Fibroblast of lung (primary cell): Measurements from ENCODE around the gene MAP3K7CL. TPM values are rescaled to one million over a fixed set of nuclear protein-coding genes. Genes with fewer than 3 reads are reported as not detected.
A peak's percentile ranks its signal among the peaks of the same experiment; 100 is the strongest.

Experiments used
- DNase-seq, 2 donors: peaks; one replicate each; pipeline versions ENCODE4 v3.0.0 to v3.0.0-alpha.2; 2010; ENCODE audit warnings: low read depth in 2 of 2
- H2AFZ ChIP-seq: 2 replicates; pipeline ENCODE4 v1.5.1; 2012; ENCODE audit warnings: low read length, control low read depth, inconsistent platforms
- H3K27ac ChIP-seq: 2 replicates; pipeline ENCODE4 v1.5.1; 2011; ENCODE audit warnings: low read length, control low read depth; ENCODE audit not compliant: insufficient read depth
- H3K27me3 ChIP-seq: 2 replicates; pipeline ENCODE4 v1.5.1; 2011; ENCODE audit warnings: mild to moderate bottlenecking, low read length; ENCODE audit not compliant: control insufficient read depth, insufficient read depth
- H3K36me3 ChIP-seq: 2 replicates; pipeline ENCODE4 v1.5.1; 2011; ENCODE audit warnings: low read length; ENCODE audit not compliant: control insufficient read depth, insufficient read depth
- H3K4me1 ChIP-seq: 2 replicates; pipeline ENCODE4 v1.5.1; 2011; ENCODE audit warnings: low read length; ENCODE audit not compliant: control insufficient read depth, insufficient read depth; ENCODE audit errors: extremely low read depth
- H3K4me2 ChIP-seq: 2 replicates; pipeline ENCODE4 v1.5.1; 2011; ENCODE audit warnings: low read length, control low read depth; ENCODE audit not compliant: insufficient read depth; ENCODE audit errors: extremely low read depth
- H3K4me3 ChIP-seq, 4 experiments: fragments of 200-600 bp in 1 of 4; sonication (generic) in 1 of 4; replicated peaks in 1 of 4; 2 replicates each; pipeline ENCODE4 v1.5.1; 2011 to 2016; ENCODE audit warnings: low read length in 4 of 4, low read depth in 3 of 4, mild to moderate bottlenecking in 3 of 4, control low read depth in 2 of 4, inconsistent platforms in 1 of 4, mixed read lengths in 1 of 4; ENCODE audit not compliant: insufficient read depth in 1 of 4; ENCODE audit errors: control extremely low read depth in 1 of 4
- H3K79me2 ChIP-seq: 2 replicates; pipeline ENCODE4 v1.5.1; 2012; ENCODE audit warnings: mild to moderate bottlenecking, low read length, inconsistent platforms; ENCODE audit not compliant: control insufficient read depth, insufficient read depth
- H3K9ac ChIP-seq: 2 replicates; pipeline ENCODE4 v1.5.1; 2011; ENCODE audit warnings: mild to moderate bottlenecking, low read length, control low read depth; ENCODE audit not compliant: insufficient read depth
- H3K9me3 ChIP-seq: 2 replicates; pipeline ENCODE4 v1.5.1; 2012; ENCODE audit warnings: low read depth, low read length; ENCODE audit not compliant: control insufficient read depth, insufficient read depth
- H4K20me1 ChIP-seq: 2 replicates; pipeline ENCODE4 v1.5.1; 2011; ENCODE audit warnings: low read length; ENCODE audit not compliant: control insufficient read depth, insufficient read depth; ENCODE audit errors: extremely low read depth
- CTCF ChIP-seq, 2 donors: IDR thresholded peaks in 1 of 2; conservative IDR thresholded peaks in 1 of 2; 1 replicate in 1 of 2; 2 replicates in 1 of 2; pipeline ENCODE4 v1.5.1; 2011 to 2012; ENCODE audit warnings: low read length in 2 of 2, control low read depth in 1 of 2, inconsistent platforms in 1 of 2, low read depth in 1 of 2, mild to moderate bottlenecking in 1 of 2
- EZH2 ChIP-seq: IDR thresholded peaks from 2 replicates; pipeline ENCODE4 v1.5.1; 2012; ENCODE audit warnings: low read length, control low read depth, mild to moderate bottlenecking; ENCODE audit errors: missing control alignments
- polyA minus RNA-seq: library from RNA; depleted of rRNA, polyadenylated mRNA; stranded (reverse); fragments of >200 nt; gene quantifications from 2 replicates; pipeline ENCODE4 v1.2.3, GENCODE V29; 2011; ENCODE audit warnings: low replicate concordance
- polyA plus RNA-seq, 2 donors: library from polyadenylated mRNA; depleted of rRNA in 1 of 2; stranded (reverse) in 1 of 2; unstranded in 1 of 2; fragments of >200 nt; gene quantifications; 2 replicates each; pipeline ENCODE4 v1.2.1, GENCODE V29; 2011 to 2012; ENCODE audit warnings: missing spikeins in 1 of 2
- total RNA-seq: library from RNA; depleted of rRNA; stranded (reverse); fragments of >200 nt; gene quantifications from 2 replicates; pipeline ENCODE4 v1.2.1, GENCODE V29; 2014

Gene MAP3K7CL
- total RNA-seq = 50.6 and 176 TPM in 2 replicates
- 58.3 and 91.7 TPM in 2 replicates for polyA plus RNA-seq
- polyA plus RNA-seq (2012) = 57.2 and 88.9 TPM in 2 replicates
- 37.5 and 64.2 TPM in 2 replicates for polyA minus RNA-seq

DNA sequence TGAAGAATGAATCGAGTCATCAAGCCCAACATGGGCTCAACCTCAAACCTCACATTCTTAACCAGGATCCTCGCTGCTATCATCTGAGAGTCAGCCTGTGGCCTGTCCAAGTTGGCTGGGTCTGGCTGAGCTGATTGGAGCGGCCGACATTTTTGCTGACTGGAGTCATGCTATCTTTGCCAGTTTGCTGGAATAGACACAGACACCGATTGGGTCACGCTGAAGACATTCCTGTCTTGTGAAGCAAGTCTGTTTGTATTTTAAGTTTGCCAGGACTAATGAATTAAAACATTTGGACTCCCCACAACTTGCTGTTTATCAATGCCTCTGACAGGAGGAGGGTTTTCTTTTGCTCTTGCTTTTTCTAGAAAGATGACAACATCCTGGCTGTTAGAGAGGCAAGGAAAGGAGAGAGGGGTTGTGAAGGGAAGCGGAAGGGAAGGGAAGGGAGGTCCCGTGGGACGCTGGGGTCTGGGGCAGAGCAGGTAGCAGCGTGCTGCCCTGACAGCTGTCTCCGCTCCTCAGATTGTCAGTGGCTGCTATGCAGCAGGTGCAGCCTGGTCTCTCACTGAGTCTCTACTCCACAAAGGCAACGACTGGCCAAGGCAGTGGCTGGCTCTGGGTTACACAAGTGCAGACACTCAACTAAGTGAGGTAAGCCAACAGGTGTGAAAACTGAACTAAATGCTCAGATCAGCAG lies at the start of gene MAP3K7CL:
TSS of gene MAP3K7CL (plus strand) at position 375 of the 700 bp plus-strand sequence. CDS start 2,701 bp downstream, outside the sequence.
- peak; percentile 98 to 100 for DNase-seq
- no peak for TF ChIP-seq EZH2
- TF ChIP-seq CTCF (conservative IDR thresholded peaks at IDR 0.05 in 1 of 2, IDR thresholded peaks at IDR 0.05 in 1 of 2; ENCODE audit: low read depth in 1 of 2, low read length in 2 of 2) = no peak
- H3K9me3 ChIP-seq = no peaks in the 10 kb centered on the region
- no peaks in the 10 kb centered on the region for H4K20me1 ChIP-seq
- H3K36me3 ChIP-seq = no peaks in the 10 kb centered on the region
- H3K79me2 ChIP-seq = no peaks in the 10 kb centered on the region
- H3K4me2 ChIP-seq = peak within 1 kb of the TSS; percentile 96
- peak within 1 kb of the TSS; percentile 48 for H3K9ac ChIP-seq
- peak within 1 kb of the TSS; percentile 97 for H3K27ac ChIP-seq
- H3K27me3 ChIP-seq = no peaks in the 10 kb centered on the region
- peaks cover 12% of the 10 kb centered on the region for H3K4me1 ChIP-seq
- H2AFZ ChIP-seq = peak within 1 kb of the TSS; percentile 53
- peak within 1 kb of the TSS in 3 of 4 experiments; percentile 43 to 63 (median 51) for H3K4me3 ChIP-seq

GRCh38 chr21:29082046-29082815 lies 48.2 kb upstream of the MAP3K7CL start:
- H2AFZ ChIP-seq = no peak overlapping the region
- H3K27ac ChIP-seq = no peak overlapping the region
- no peak overlapping the region for H3K9ac ChIP-seq
- TF ChIP-seq CTCF (conservative IDR thresholded peaks at IDR 0.05 in 1 of 2, IDR thresholded peaks at IDR 0.05 in 1 of 2; ENCODE audit: low read depth in 1 of 2, low read length in 2 of 2) (no peak), EZH2 (no peak)
- H3K36me3 ChIP-seq = no peaks in the 10 kb centered on the region
- H3K4me1 ChIP-seq = peaks cover 5% of the 10 kb centered on the region
- no peaks in the 10 kb centered on the region for H4K20me1 ChIP-seq
- H3K4me3 ChIP-seq = no peak overlapping the region
- DNase-seq = no peak
- no peaks in the 10 kb centered on the region for H3K27me3 ChIP-seq
- no peaks in the 10 kb centered on the region for H3K79me2 ChIP-seq
- no peak overlapping the region for H3K4me2 ChIP-seq
- no peaks in the 10 kb centered on the region for H3K9me3 ChIP-seq

DNA sequence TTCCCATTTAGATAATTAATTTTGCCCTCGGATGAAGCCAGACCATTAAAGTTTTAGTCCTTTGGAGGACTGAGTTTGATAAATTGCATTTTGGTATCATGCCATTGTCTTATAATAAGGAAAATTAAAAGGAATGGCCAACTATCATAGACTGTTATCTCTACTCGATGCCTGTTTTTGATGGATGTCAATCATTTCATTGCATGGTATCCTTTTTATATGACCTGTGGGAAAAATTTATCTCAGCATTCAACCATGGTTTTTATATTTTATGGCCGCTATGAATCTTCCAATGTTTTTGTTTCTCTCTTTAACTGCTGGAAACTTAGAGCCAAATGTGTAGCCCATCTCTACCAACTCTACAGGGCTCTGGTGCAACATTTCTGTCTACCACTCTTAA lies 47.1 kb upstream of the MAP3K7CL start:
- Histone ChIP-seq H3K27ac (no peak overlapping the region), H3K27me3 (no peaks in the 10 kb centered on the region), H3K36me3 (no peaks in the 10 kb centered on the region), H4K20me1 (no peaks in the 10 kb centered on the region), H3K79me2 (no peaks in the 10 kb centered on the region), H2AFZ (no peak overlapping the region), H3K4me1 (peaks cover 5% of the 10 kb centered on the region), H3K9me3 (no peaks in the 10 kb centered on the region), H3K9ac (no peak overlapping the region), H3K4me2 (no peak overlapping the region), H3K4me3 (no peak overlapping the region)
- TF ChIP-seq EZH2 = no peak
- TF ChIP-seq CTCF (conservative IDR thresholded peaks at IDR 0.05 in 1 of 2, IDR thresholded peaks at IDR 0.05 in 1 of 2; ENCODE audit: low read depth in 1 of 2, low read length in 2 of 2) = no peak
- no peak for DNase-seq
